Adrenal gland (tissue), 5 donors: ENCODE data around the gene WWC2.

Experiments used
- POLR2A ChIP-seq, 2 donors: fragments of 450-650 bp; IDR thresholded peaks; one replicate each; pipeline ENCODE4 v1.6.1; 2017; ENCODE audit warnings: antibody characterized with exemption in 2 of 2, mild to moderate bottlenecking in 2 of 2, moderate library complexity in 1 of 2
- TF ChIP-seq, protein P1 (sequence below), 6 experiments: fragments of 450-650 bp in 4 of 6; fragments of 200-600 bp in 2 of 6; sonication (generic) in 1 of 6; IDR thresholded peaks; 1 replicate in 5 of 6; 2 replicates in 1 of 6; pipeline versions ENCODE4 v1.5.1 to v1.8.0; 2016 to 2021; ENCODE audit warnings: antibody characterized with exemption in 6 of 6, mild to moderate bottlenecking in 2 of 6, moderate library complexity in 1 of 6
- donor health status: DM: no; HTN: no; CAD: no.

GRCh38 chr4:183241322-183241640 is 142.2 kb downstream of the WWC2 start:
- TF ChIP-seq, protein P1, sequence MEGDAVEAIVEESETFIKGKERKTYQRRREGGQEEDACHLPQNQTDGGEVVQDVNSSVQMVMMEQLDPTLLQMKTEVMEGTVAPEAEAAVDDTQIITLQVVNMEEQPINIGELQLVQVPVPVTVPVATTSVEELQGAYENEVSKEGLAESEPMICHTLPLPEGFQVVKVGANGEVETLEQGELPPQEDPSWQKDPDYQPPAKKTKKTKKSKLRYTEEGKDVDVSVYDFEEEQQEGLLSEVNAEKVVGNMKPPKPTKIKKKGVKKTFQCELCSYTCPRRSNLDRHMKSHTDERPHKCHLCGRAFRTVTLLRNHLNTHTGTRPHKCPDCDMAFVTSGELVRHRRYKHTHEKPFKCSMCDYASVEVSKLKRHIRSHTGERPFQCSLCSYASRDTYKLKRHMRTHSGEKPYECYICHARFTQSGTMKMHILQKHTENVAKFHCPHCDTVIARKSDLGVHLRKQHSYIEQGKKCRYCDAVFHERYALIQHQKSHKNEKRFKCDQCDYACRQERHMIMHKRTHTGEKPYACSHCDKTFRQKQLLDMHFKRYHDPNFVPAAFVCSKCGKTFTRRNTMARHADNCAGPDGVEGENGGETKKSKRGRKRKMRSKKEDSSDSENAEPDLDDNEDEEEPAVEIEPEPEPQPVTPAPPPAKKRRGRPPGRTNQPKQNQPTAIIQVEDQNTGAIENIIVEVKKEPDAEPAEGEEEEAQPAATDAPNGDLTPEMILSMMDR (IDR thresholded peaks at IDR 0.05): no peak
- TF ChIP-seq POLR2A (IDR thresholded peaks at IDR 0.05): no peak
